Measurements from ENCODE around the gene CHRNA7.
"Not testable (repeated sequence)": the region's sequence is repeated elsewhere in the genome, so short reads cannot be mapped to it uniquely, and the experiment has no call there.

- TF ChIP-seq CTCF, POLR2A (IDR thresholded peaks at IDR 0.05): not testable (repeated sequence)
Observed at GRCh38 chr15:32196206-32196605, 165.9 kb downstream of the CHRNA7 start.

All from uterus (tissue), 2 donors.